Ascending aorta (tissue), 2 donors: ENCODE data around the gene ANKH. TPM values are rescaled to one million over a fixed set of nuclear protein-coding genes. Genes with fewer than 3 reads are reported as not detected.
A peak's percentile ranks its signal among the peaks of the same experiment; 100 is the strongest.
"Not testable (repeated sequence)": the region's sequence is repeated elsewhere in the genome, so short reads cannot be mapped to it uniquely, and the experiment has no call there.

Experiments
- DNase-seq, 2 donors: peaks; one replicate each; pipeline ENCODE4 v3.0.0-alpha.2; 2019; ENCODE audit warnings: low spot score in 2 of 2
- H3K27ac ChIP-seq, 2 donors: fragments of 200-600 bp; sonication (generic); one replicate each; pipeline ENCODE4 v1.5.1; 2016 to 2017; ENCODE audit warnings: mild to moderate bottlenecking in 1 of 2
- H3K27me3 ChIP-seq: fragments of 200-600 bp; sonication (generic); one replicate; pipeline ENCODE4 v1.5.1; 2017
- H3K36me3 ChIP-seq, 2 donors: fragments of 200-600 bp; sonication (generic); one replicate each; pipeline ENCODE4 v1.5.1; 2016
- H3K4me1 ChIP-seq, 2 donors: fragments of 200-600 bp; sonication (generic); one replicate each; pipeline ENCODE4 v1.5.1; 2016 to 2017; ENCODE audit warnings: mild to moderate bottlenecking in 1 of 2
- H3K4me3 ChIP-seq, 2 donors: fragments of 200-600 bp; sonication (generic); one replicate each; pipeline ENCODE4 v1.5.1; 2016 to 2017; ENCODE audit warnings: mild to moderate bottlenecking in 1 of 2
- H3K9me3 ChIP-seq, 2 donors: fragments of 200-600 bp; sonication (generic); one replicate each; pipeline ENCODE4 v1.5.1; 2016
- intact Hi-C: fragments of 100-400 bp; cut with DNase I; formaldehyde crosslinking; loops from one replicate; pipeline ENCODE4 v1.15.1; 2023
- total RNA-seq: library from RNA; depleted of rRNA; stranded (reverse); fragments of >200 nt; gene quantifications from one replicate; pipeline ENCODE4 v1.1.0, GENCODE V29; 2016
- TF ChIP-seq, protein P1 (sequence below), 3 experiments: fragments of 200-600 bp in 2 of 3; fragments of 450-650 bp in 1 of 3; sonication (generic) in 2 of 3; IDR thresholded peaks; one replicate each; pipeline ENCODE4 v1.5.1; 2016 to 2019; ENCODE audit warnings: antibody characterized with exemption in 3 of 3, mild to moderate bottlenecking in 1 of 3, moderate library complexity in 1 of 3

Gene ANKH
- total RNA-seq, 1 donor from 2014 or later: 388 TPM

DNA sequence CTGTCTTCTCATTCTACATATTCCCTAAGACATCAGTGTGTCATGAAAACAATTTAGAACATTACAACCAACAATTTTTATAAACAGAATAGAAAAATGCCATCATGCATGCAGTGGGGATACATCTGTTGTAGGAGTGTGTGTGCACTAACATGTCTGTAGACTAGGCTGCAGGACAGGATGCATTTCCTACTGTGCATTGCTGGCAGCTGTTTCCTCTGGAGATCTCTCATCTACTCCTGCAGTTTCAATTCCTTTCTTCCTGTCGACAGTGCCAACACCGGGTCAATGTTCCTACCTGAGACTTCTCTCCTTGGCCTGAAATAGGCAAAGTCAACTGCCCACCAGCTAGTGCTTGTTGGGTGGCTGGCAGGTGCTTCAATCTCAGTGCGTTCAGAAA is 69.8 kb downstream of the ANKH start:
- Histone ChIP-seq H3K27me3 (no peaks in the 10 kb centered on the region), H3K36me3 (peaks cover 0 to 3% of the 10 kb centered on the region in 2 donors), H3K4me3 (no peak overlapping the region), H3K27ac (no peak overlapping the region), H3K4me1 (no peaks in the 10 kb centered on the region), H3K9me3 (no peaks in the 10 kb centered on the region)
- intact Hi-C loops: no loop called here
- DNase-seq: no peak
- TF ChIP-seq, protein P1, sequence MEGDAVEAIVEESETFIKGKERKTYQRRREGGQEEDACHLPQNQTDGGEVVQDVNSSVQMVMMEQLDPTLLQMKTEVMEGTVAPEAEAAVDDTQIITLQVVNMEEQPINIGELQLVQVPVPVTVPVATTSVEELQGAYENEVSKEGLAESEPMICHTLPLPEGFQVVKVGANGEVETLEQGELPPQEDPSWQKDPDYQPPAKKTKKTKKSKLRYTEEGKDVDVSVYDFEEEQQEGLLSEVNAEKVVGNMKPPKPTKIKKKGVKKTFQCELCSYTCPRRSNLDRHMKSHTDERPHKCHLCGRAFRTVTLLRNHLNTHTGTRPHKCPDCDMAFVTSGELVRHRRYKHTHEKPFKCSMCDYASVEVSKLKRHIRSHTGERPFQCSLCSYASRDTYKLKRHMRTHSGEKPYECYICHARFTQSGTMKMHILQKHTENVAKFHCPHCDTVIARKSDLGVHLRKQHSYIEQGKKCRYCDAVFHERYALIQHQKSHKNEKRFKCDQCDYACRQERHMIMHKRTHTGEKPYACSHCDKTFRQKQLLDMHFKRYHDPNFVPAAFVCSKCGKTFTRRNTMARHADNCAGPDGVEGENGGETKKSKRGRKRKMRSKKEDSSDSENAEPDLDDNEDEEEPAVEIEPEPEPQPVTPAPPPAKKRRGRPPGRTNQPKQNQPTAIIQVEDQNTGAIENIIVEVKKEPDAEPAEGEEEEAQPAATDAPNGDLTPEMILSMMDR (IDR thresholded peaks at IDR 0.05): no peak

DNA sequence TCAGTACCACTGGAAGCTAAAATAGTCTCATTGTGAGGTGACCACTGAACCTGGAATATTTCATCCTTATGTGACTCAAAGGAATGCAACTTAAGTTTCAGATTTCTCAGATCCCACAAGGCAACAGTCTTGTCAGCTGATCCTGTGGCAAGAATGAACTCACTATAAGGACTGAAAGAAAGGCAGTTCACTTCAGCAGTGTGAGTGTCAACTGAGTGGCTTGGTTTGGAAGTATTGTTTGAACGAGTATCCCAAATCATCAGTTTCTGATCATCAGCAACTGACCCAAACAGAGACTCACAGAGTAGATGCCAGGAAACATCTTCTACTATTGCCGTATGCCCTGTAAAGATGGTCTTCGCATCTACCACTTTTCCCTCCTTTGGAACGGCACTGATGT is 74.2 kb downstream of the ANKH start:
- H3K27ac ChIP-seq, DNase-seq, H3K9me3 ChIP-seq, intact Hi-C loops, H3K27me3 ChIP-seq, H3K4me3 ChIP-seq, H3K4me1 ChIP-seq, H3K36me3 ChIP-seq: not testable (repeated sequence)

DNA sequence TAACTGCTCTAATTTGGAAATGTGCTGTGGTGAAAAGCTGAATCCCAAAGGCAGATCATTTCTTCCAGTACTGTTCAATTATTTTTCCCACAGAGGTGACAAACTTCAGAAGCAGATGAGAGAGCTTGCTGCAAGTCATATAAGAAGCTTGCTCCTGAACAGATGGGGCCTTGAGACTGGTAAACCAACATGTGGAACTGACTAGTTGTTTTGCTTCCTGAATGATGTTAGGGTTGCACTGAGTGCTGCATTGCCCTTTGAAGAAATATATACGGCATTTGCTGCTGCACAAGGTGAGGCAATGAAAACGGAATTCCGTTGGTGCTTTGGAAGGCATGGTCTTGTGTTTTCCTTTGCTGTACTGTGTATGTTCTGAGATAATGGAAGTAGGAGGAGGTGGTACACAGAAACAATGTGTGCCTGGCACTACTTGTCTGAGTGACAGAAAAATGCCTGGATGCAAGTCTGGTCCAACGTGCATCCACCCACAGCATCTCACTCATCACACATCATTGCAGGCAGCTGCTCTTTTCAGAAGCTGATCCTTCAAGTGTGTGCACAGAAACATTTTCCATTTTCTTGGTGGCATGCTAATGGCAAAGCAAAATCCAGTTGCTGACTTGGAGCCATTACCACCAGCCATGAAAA is 76.9 kb downstream of the ANKH start:
- H3K9me3 ChIP-seq: no peaks in the 10 kb centered on the region
- intact Hi-C loops: no loop called here
- TF ChIP-seq, protein P1 (IDR thresholded peaks at IDR 0.05): no peak
- peaks cover 0 to 12% of the 10 kb centered on the region in 2 donors for H3K4me1 ChIP-seq
- H3K36me3 ChIP-seq: peaks cover 0 to 2% of the 10 kb centered on the region in 2 donors
- H3K4me3 ChIP-seq: no peak overlapping the region
- DNase-seq: no peak
- no peaks in the 10 kb centered on the region for H3K27me3 ChIP-seq
- no peak overlapping the region for H3K27ac ChIP-seq

DNA sequence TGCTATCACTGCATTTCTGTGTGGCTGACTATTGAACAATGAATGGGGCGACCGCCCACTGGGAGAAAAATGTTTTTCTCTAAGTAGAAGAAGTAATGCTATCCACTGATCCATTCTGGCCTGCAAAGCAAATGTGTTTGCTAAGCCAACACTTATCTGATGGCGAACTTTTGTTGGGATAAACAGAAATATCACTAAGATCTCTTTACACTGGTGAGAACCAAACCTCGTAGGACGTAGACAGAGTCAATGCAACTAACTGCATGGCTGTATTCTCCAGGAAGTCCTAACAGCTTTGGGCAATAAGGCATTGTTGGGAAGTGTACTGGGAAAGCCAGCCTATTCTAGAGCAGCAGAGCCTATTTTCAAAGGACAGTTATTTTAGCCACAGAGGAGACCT is 77.7 kb downstream of the ANKH start:
- H3K4me1 ChIP-seq: peaks cover 0 to 15% of the 10 kb centered on the region in 2 donors
- TF ChIP-seq, protein P1 (IDR thresholded peaks at IDR 0.05): no peak
- intact Hi-C loops: no loop called here
- H3K27me3 ChIP-seq: no peaks in the 10 kb centered on the region
- H3K36me3 ChIP-seq: peaks cover 0 to 2% of the 10 kb centered on the region in 2 donors
- no peak for DNase-seq
- H3K9me3 ChIP-seq: no peaks in the 10 kb centered on the region
- H3K27ac ChIP-seq: no peak overlapping the region
- no peak overlapping the region for H3K4me3 ChIP-seq

DNA sequence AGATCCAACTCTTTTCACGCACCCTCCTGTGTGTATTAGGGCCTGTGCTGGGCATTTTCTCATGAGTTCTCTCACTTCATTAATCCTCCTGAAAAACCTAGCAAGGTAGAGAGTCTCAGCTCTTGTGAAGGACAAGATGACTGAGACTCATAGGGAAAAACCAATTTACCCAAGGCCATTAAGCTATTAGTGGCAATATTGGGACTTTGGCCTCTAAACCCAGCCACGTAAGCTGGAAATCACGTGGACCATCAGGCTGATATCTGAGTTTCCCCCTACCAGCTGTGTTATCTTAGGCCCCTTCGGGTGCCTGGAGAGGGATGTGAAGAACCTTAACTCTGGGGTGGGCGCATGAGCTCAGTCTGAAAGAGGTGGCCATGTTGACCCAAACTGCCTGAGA is 80.7 kb downstream of the ANKH start:
- H3K4me3 ChIP-seq: no peak overlapping the region
- H3K4me1 ChIP-seq: peaks cover 0 to 15% of the 10 kb centered on the region in 2 donors
- no peak for DNase-seq
- peaks cover 0 to 2% of the 10 kb centered on the region in 2 donors for H3K36me3 ChIP-seq
- peak overlapping the region; percentile 74 to 76 for H3K27ac ChIP-seq
- TF ChIP-seq, protein P1 (IDR thresholded peaks at IDR 0.05): no peak
- no peaks in the 10 kb centered on the region for H3K9me3 ChIP-seq
- intact Hi-C loops: no loop called here
- no peaks in the 10 kb centered on the region for H3K27me3 ChIP-seq

DNA sequence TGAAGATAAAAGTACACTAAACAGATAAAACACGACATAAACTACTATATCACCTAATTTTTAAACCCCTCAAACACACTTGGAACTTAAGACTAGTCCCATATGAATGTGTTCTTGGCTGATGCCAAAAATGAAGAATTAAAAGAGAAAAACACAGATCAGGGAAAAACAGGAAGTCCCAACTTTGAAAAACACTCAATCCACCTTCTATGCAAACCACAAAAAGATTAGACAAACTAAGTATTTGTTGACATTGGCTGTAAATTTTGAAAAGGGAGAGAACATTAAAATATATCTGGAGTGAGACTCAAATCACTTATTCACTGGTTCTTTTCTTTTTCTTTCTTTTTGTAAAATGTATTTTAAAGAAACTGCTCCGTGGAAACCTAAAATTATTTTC is 81.4 kb downstream of the ANKH start:
- no peak for DNase-seq
- peaks cover 0 to 15% of the 10 kb centered on the region in 2 donors for H3K4me1 ChIP-seq
- intact Hi-C loops: no loop called here
- peaks cover 0 to 2% of the 10 kb centered on the region in 2 donors for H3K36me3 ChIP-seq
- TF ChIP-seq, protein P1 (IDR thresholded peaks at IDR 0.05): no peak
- H3K27ac ChIP-seq: peak overlapping the region; percentile 74 to 76
- no peaks in the 10 kb centered on the region for H3K9me3 ChIP-seq
- H3K27me3 ChIP-seq: no peaks in the 10 kb centered on the region
- peak overlapping the region in 1 of 2 donors; percentile 14 for H3K4me3 ChIP-seq
